ENCODE results near the gene LIPN. TPM values are rescaled to one million over a fixed set of nuclear protein-coding genes. Genes with fewer than 3 reads are reported as not detected.

LIPN gene, protein sequence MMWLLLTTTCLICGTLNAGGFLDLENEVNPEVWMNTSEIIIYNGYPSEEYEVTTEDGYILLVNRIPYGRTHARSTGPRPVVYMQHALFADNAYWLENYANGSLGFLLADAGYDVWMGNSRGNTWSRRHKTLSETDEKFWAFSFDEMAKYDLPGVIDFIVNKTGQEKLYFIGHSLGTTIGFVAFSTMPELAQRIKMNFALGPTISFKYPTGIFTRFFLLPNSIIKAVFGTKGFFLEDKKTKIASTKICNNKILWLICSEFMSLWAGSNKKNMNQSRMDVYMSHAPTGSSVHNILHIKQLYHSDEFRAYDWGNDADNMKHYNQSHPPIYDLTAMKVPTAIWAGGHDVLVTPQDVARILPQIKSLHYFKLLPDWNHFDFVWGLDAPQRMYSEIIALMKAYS
- total RNA-seq (2014; rRNA removed; shearing (Covaris generic)) (not detected in 2 replicates), polyA plus RNA-seq (2016; fragmentation: Nextera tagmentation; extraction: Ambion mirVana) (not detected in 2 replicates)
- long read RNA-seq = 0 reads

DNA sequence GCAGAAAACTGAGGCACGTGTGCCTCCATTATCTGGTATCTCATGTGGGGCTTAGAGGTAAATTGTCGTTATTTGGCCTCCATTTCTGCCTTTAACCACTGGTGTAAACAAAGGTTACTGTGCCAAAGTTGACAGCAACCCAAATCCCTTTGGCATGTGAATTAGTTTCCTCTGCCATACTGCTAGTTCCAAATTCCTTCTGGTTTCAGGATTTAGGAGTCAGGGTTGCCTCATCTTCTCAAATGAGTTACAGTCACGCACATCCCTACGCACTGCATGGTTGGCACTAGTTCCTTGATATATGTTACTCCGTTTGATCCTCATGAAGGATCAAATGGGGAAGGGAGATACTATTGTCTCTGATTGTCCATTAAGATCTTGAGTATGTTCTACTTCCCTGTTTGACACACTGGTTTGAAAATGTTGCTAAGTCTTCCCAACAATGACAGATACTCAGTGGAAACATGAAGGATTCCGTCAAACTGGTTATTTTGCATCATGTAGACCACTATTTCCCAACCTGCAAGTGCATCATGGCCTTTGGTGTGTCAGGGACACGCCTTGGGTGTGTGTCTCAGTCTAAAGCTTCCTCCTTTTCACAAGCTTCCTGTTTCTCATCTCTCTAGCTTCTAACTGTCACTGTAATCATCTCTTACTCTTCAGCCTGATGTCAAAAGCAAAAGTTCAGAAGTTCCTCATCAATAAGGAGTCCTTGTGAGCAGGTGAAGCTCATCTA lies at the start of gene LIPN:
TSS of gene LIPN (plus strand) at position 655 of the 736 bp plus-strand sequence. CDS start 1,386 bp downstream, outside the sequence.
- H3K4me1 ChIP-seq (ENCODE audit: insufficient read depth) = peaks cover 10% of the 10 kb centered on the region
- H3K36me3 ChIP-seq (ENCODE audit: insufficient read depth) = no peaks in the 10 kb centered on the region
- no peaks in the 10 kb centered on the region for H3K9me2 ChIP-seq (ENCODE audit: insufficient read depth)
- H2AFZ ChIP-seq = no peak within 1 kb of the TSS
- ATAC-seq (no peak), DNase-seq (ENCODE audit: low spot score) (no peak)
- Mint-ChIP-seq H3K27me3 (ENCODE audit: insufficient read depth, low read depth, poor library complexity) (peaks cover 1% of the 10 kb centered on the region), H3K9me3 (no peaks in the 10 kb centered on the region), H3K27ac (no peak within 1 kb of the TSS), H3K36me3 (ENCODE audit: low read depth) (no peaks in the 10 kb centered on the region), H3K4me1 (peaks cover 12% of the 10 kb centered on the region), H3K4me3 (no peak within 1 kb of the TSS)
- H4K20me1 ChIP-seq (replicated peaks; ENCODE audit: insufficient read depth) = no peaks in the 10 kb centered on the region
- H3K4me3 ChIP-seq = no peak within 1 kb of the TSS
- no peak within 1 kb of the TSS for H3K27ac ChIP-seq (ENCODE audit: low read depth)
- TF ChIP-seq JUNB (IDR thresholded peaks at IDR 0.05; ENCODE audit: unreplicated experiment) (no peak), EZH2phosphoT487 (IDR thresholded peaks at IDR 0.05; ENCODE audit: unreplicated experiment) (no peak), EZH2 (IDR thresholded peaks at IDR 0.05; ENCODE audit: low read depth, unreplicated experiment) (no peak), ZNF114 (CRISPR knock-in tag; IDR thresholded peaks at IDR 0.05) (no peak), STAT1 (IDR thresholded peaks at IDR 0.05; ENCODE audit: unreplicated experiment) (no peak), CREB1 (CRISPR knock-in tag; IDR thresholded peaks at IDR 0.05; ENCODE audit: low read depth) (no peak), ZNF462 (CRISPR knock-in tag; IDR thresholded peaks at IDR 0.05) (no peak), ZNF331 (CRISPR knock-in tag; IDR thresholded peaks at IDR 0.05; ENCODE audit: low read depth) (no peak), CTCF (conservative IDR thresholded peaks at IDR 0.05; ENCODE audit: low read depth in 2 of 2) (no peak)
- no peaks in the 10 kb centered on the region for H3F3A ChIP-seq (replicated peaks; ENCODE audit: low read depth)
- H3K4me2 ChIP-seq = no peak within 1 kb of the TSS
- H3K79me2 ChIP-seq (replicated peaks; ENCODE audit: insufficient read depth) = no peaks in the 10 kb centered on the region
- no peaks in the 10 kb centered on the region for H3K27me3 ChIP-seq (ENCODE audit: insufficient read depth)

All from GM23338 (cell line).